Measurements from ENCODE around the gene ATP6AP1.

The ATP6AP1 gene

GRCh38 chrX:154484255-154485149 lies 56.0 kb downstream of the ATP6AP1 start:
- FAIRE-seq = no peak
- DNase-seq (ENCODE audit: insufficient read length) = no peak
- no peak for TF ChIP-seq POLR2A (IDR thresholded peaks at IDR 0.05; ENCODE audit: low read depth, low read length)
- TF ChIP-seq POLR2AphosphoS5 (IDR thresholded peaks at IDR 0.05; ENCODE audit: low read depth, low read length) = no peak
- TF ChIP-seq TAF1 (IDR thresholded peaks at IDR 0.05; ENCODE audit: borderline replicate concordance, low read depth, low read length) = no peak

GRCh38 chrX:154485150-154486051 lies 56.9 kb downstream of the ATP6AP1 start:
- FAIRE-seq (no peak), DNase-seq (ENCODE audit: insufficient read length) (no peak)
- no peak for TF ChIP-seq POLR2AphosphoS5 (IDR thresholded peaks at IDR 0.05; ENCODE audit: low read depth, low read length)
- TF ChIP-seq POLR2A (IDR thresholded peaks at IDR 0.05; ENCODE audit: low read depth, low read length) = no peak
- TF ChIP-seq TAF1 (IDR thresholded peaks at IDR 0.05; ENCODE audit: borderline replicate concordance, low read depth, low read length) = no peak

- no peak for DNase-seq (ENCODE audit: insufficient read length)
- FAIRE-seq = peak; percentile 48
- TF ChIP-seq POLR2AphosphoS5 (IDR thresholded peaks at IDR 0.05; ENCODE audit: low read depth, low read length) (no peak), TAF1 (IDR thresholded peaks at IDR 0.05; ENCODE audit: borderline replicate concordance, low read depth, low read length) (no peak), POLR2A (IDR thresholded peaks at IDR 0.05; ENCODE audit: low read depth, low read length) (no peak)
Observed at GRCh38 chrX:154486052-154486395, 57.5 kb downstream of the ATP6AP1 start.

All from GM12892 (cell line).